Esophagus muscularis mucosa (tissue), 4 donors: Measurements from ENCODE around the gene TAF10. TPM values are rescaled to one million over a fixed set of nuclear protein-coding genes. Genes with fewer than 3 reads are reported as not detected.

ENCODE experiments used
- DNase-seq: peaks from one replicate; pipeline ENCODE4 v3.0.0-alpha.2; 2017; ENCODE audit errors: extremely low spot score
- H3K27ac ChIP-seq, 4 donors: fragments of 200-600 bp; sonication (generic); replicated peaks in 1 of 4; 1 replicate in 3 of 4; 2 replicates in 1 of 4; pipeline ENCODE4 v1.5.1; 2016 to 2019; ENCODE audit warnings: mild to moderate bottlenecking in 1 of 4
- H3K27me3 ChIP-seq, 4 donors: fragments of 200-600 bp; sonication (generic); one replicate each; pipeline versions ENCODE4 v1.5.1 to v1.6.0; 2016 to 2019
- H3K36me3 ChIP-seq, 4 donors: fragments of 200-600 bp; sonication (generic); one replicate each; pipeline ENCODE4 v1.5.1; 2016 to 2019
- H3K4me1 ChIP-seq, 4 donors: fragments of 200-600 bp; sonication (generic); one replicate each; pipeline ENCODE4 v1.5.1; 2016 to 2019
- H3K4me3 ChIP-seq, 4 donors: fragments of 200-600 bp; sonication (generic); 1 replicate in 2 of 4; 2 replicates in 2 of 4; pipeline ENCODE4 v1.5.1; 2016 to 2019; ENCODE audit warnings: mild to moderate bottlenecking in 4 of 4, moderate library complexity in 1 of 4
- H3K9me3 ChIP-seq, 4 donors: fragments of 200-600 bp; sonication (generic); 1 replicate in 3 of 4; 2 replicates in 1 of 4; pipeline ENCODE4 v1.5.1; 2016 to 2019
- CTCF ChIP-seq, 3 experiments: fragments of 200-600 bp in 2 of 3; fragments of 450-650 bp in 1 of 3; sonication (generic) in 2 of 3; IDR thresholded peaks; one replicate each; pipeline ENCODE4 v1.5.1; 2017 to 2019; ENCODE audit warnings: antibody characterized with exemption in 3 of 3, mild to moderate bottlenecking in 2 of 3, moderate library complexity in 1 of 3
- EP300 ChIP-seq: sonication (generic); formaldehyde crosslinking; IDR thresholded peaks from one replicate; pipeline ENCODE4 v1.6.1; 2017; ENCODE audit warnings: antibody characterized with exemption
- POLR2A ChIP-seq: fragments of 450-650 bp; IDR thresholded peaks from one replicate; pipeline ENCODE4 v1.6.1; 2017; ENCODE audit warnings: antibody characterized with exemption, moderate library complexity, mild to moderate bottlenecking, low read depth
- POLR2AphosphoS5 ChIP-seq, 2 donors: sonication (generic); formaldehyde crosslinking; IDR thresholded peaks; one replicate each; pipeline ENCODE4 v1.6.1; 2017; ENCODE audit warnings: antibody characterized with exemption in 2 of 2
- WGBS: methylation state at CpG from one replicate; pipeline ENCODE4 v1.1.5; 2018; 5-methylcytosine and 5-hydroxymethylcytosine counted together
- intact Hi-C: fragments of 100-400 bp; cut with DNase I; formaldehyde crosslinking; loops from one replicate; pipeline ENCODE4 v1.15.1; 2023
- total RNA-seq, 4 donors: library from RNA; depleted of rRNA; stranded (reverse); fragments of >200 nt; gene quantifications; one replicate each; pipeline versions ENCODE4 v1.1.0 to v1.2.1, GENCODE V29; 2016

Gene TAF10
- total RNA-seq, 4 donors from 2014 or later = 24.2 to 51.1 (median 43.4) TPM

GRCh38 chr11:6617315-6617781 is 5.3 kb upstream of the TAF10 start:
- H3K9me3 ChIP-seq = no peaks in the 10 kb centered on the region
- H3K4me3 ChIP-seq = peak overlapping the region in 3 of 4 donors; percentile 62 to 88 (median 85)
- H3K36me3 ChIP-seq = peaks cover 0 to 35% (median 30%) of the 10 kb centered on the region in 4 donors
- TF ChIP-seq POLR2AphosphoS5 (IDR thresholded peaks at IDR 0.05) = no peak
- TF ChIP-seq POLR2A = no peak
- TF ChIP-seq CTCF (IDR thresholded peaks at IDR 0.05) = no peak
- intact Hi-C loops = no loop called here
- 72% methylated on average over 5 of the region's 5 CpGs for WGBS
- no peaks in the 10 kb centered on the region for H3K27me3 ChIP-seq
- peaks cover 23 to 47% (median 40%) of the 10 kb centered on the region in 4 donors for H3K4me1 ChIP-seq
- DNase-seq = no peak
- peak overlapping the region; percentile 14 to 98 (median 92) for H3K27ac ChIP-seq

- H3K27me3 ChIP-seq = no peaks in the 10 kb centered on the region
- 97% methylated on average over 4 of the region's 14 CpGs for WGBS
- H3K4me1 ChIP-seq = peaks cover 23 to 47% (median 40%) of the 10 kb centered on the region in 4 donors
- H3K27ac ChIP-seq = peak overlapping the region in 2 of 4 donors; percentile 1 to 98
- intact Hi-C loops = no loop called here
- peaks cover 0 to 35% (median 28%) of the 10 kb centered on the region in 4 donors for H3K36me3 ChIP-seq
- no peaks in the 10 kb centered on the region for H3K9me3 ChIP-seq
- TF ChIP-seq EP300 = no peak
- no peak for TF ChIP-seq POLR2A
- TF ChIP-seq CTCF (IDR thresholded peaks at IDR 0.05) = no peak
- no peak overlapping the region for H3K4me3 ChIP-seq
- no peak for DNase-seq
These were observed 4.7 kb upstream of the TAF10 start for GRCh38 chr11:6616596-6617250.

- no peaks in the 10 kb centered on the region for H3K9me3 ChIP-seq
- H3K27ac ChIP-seq = peak overlapping the region in 1 of 4 donors; percentile 98
- WGBS = 93% methylated on average over 9 of the region's 9 CpGs
- TF ChIP-seq CTCF (IDR thresholded peaks at IDR 0.05) (no peak), POLR2AphosphoS5 (IDR thresholded peaks at IDR 0.05) (no peak), POLR2A (no peak), EP300 (no peak)
- no peaks in the 10 kb centered on the region for H3K27me3 ChIP-seq
- no peak for DNase-seq
- intact Hi-C loops = no loop called here
- no peak overlapping the region for H3K4me3 ChIP-seq
- H3K4me1 ChIP-seq = peaks cover 28 to 54% (median 46%) of the 10 kb centered on the region in 4 donors
- peaks cover 0 to 42% (median 30%) of the 10 kb centered on the region in 4 donors for H3K36me3 ChIP-seq
These were observed 4.0 kb upstream of the TAF10 start for GRCh38 chr11:6615882-6616585.

- 94% methylated on average over 4 of the region's 5 CpGs for WGBS
- peak overlapping the region in 3 of 4 donors; percentile 8 to 98 (median 98) for H3K27ac ChIP-seq
- no peaks in the 10 kb centered on the region for H3K27me3 ChIP-seq
- H3K4me3 ChIP-seq = no peak overlapping the region
- no peak for DNase-seq
- no peak for TF ChIP-seq CTCF (IDR thresholded peaks at IDR 0.05)
- no peak for TF ChIP-seq POLR2A
- no peak for TF ChIP-seq POLR2AphosphoS5 (IDR thresholded peaks at IDR 0.05)
- no peak for TF ChIP-seq EP300
- H3K36me3 ChIP-seq = peaks cover 8 to 52% (median 39%) of the 10 kb centered on the region in 4 donors
- H3K4me1 ChIP-seq = peaks cover 37 to 64% (median 55%) of the 10 kb centered on the region in 4 donors
- intact Hi-C loops = no loop called here
- H3K9me3 ChIP-seq = no peaks in the 10 kb centered on the region
These were observed 3.0 kb upstream of the TAF10 start for GRCh38 chr11:6615046-6615445.
